Colonic mucosa (tissue), 4 donors: ENCODE results near the gene STK33. TPM values are rescaled to one million over a fixed set of nuclear protein-coding genes. Genes with fewer than 3 reads are reported as not detected.

Experiments used
- DNase-seq: peaks from one replicate; pipeline ENCODE4 v3.0.0-alpha.2; 2020
- H3K27ac ChIP-seq: fragments of 200-600 bp; one replicate; pipeline ENCODE4 v1.8.0; 2021
- H3K27me3 ChIP-seq: fragments of 200-600 bp; one replicate; pipeline ENCODE4 v1.8.0; 2021
- H3K36me3 ChIP-seq: fragments of 200-600 bp; one replicate; pipeline ENCODE4 v1.8.0; 2021
- H3K4me1 ChIP-seq: fragments of 200-600 bp; one replicate; pipeline ENCODE4 v1.8.0; 2021; ENCODE audit warnings: mild to moderate bottlenecking
- H3K4me3 ChIP-seq: fragments of 200-600 bp; one replicate; pipeline ENCODE4 v1.8.0; 2021
- H3K9ac ChIP-seq, 2 donors: one replicate each; pipeline ENCODE4 v1.7.0; 2013; ENCODE audit warnings: control low read depth in 2 of 2, low read depth in 2 of 2, low read length in 2 of 2
- H3K9me3 ChIP-seq: fragments of 200-600 bp; one replicate; pipeline ENCODE4 v1.8.0; 2021
- intact Hi-C: fragments of 100-400 bp; cut with DNase I; formaldehyde crosslinking; loops from one replicate; pipeline ENCODE4 v1.14.1; 2022
- total RNA-seq, 2 donors: library from RNA; stranded (reverse); fragmentation: NEBNext Ultra II Directional in 1 of 2; extraction: Animal tissue kit (Norgen Biotek cat#: 25700) in 1 of 2; gene quantifications; one replicate each; pipeline ENCODE4 v1.2.1, GENCODE V29; 2021
- TF ChIP-seq, protein P1 (sequence below): fragments of 200-600 bp; IDR thresholded peaks from one replicate; pipeline ENCODE4 v1.8.0; 2022; ENCODE audit warnings: antibody characterized with exemption, mild to moderate bottlenecking
- donor health status: healthy.
- donor health status: DM: no; HTN: no; CAD: no.
- donor health status: DM: no; HTN: no; CAD: no.

STK33 gene
- total RNA-seq, 2 donors from 2014 or later, result 3.7 to 4.1 TPM

DNA sequence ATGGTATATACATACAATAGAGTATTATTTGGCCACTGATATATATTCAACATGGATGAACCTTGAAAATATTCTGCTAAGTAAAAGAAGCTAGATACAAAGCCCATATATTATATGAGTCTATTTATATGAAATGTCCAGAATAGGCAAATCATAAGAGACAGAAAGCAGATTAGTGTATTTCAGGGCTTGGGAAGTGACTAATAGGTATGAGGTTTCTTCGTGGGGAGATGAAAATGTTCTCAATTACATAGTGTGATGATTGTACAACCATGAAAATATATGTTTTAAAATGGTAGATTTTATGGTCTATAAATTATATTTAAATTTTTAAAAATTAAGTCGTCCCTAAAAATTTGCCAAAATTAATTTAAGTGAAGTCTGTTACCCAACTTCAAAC is 92.2 kb downstream of the STK33 start:
- no peaks in the 10 kb centered on the region for H3K27me3 ChIP-seq
- no peak overlapping the region for H3K4me3 ChIP-seq
- intact Hi-C loops, result no loop called here
- TF ChIP-seq, protein P1, sequence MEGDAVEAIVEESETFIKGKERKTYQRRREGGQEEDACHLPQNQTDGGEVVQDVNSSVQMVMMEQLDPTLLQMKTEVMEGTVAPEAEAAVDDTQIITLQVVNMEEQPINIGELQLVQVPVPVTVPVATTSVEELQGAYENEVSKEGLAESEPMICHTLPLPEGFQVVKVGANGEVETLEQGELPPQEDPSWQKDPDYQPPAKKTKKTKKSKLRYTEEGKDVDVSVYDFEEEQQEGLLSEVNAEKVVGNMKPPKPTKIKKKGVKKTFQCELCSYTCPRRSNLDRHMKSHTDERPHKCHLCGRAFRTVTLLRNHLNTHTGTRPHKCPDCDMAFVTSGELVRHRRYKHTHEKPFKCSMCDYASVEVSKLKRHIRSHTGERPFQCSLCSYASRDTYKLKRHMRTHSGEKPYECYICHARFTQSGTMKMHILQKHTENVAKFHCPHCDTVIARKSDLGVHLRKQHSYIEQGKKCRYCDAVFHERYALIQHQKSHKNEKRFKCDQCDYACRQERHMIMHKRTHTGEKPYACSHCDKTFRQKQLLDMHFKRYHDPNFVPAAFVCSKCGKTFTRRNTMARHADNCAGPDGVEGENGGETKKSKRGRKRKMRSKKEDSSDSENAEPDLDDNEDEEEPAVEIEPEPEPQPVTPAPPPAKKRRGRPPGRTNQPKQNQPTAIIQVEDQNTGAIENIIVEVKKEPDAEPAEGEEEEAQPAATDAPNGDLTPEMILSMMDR, result no peak
- DNase-seq, result no peak
- no peaks in the 10 kb centered on the region for H3K9me3 ChIP-seq
- H3K27ac ChIP-seq, result no peak overlapping the region
- H3K9ac ChIP-seq, result no peak overlapping the region
- no peaks in the 10 kb centered on the region for H3K36me3 ChIP-seq
- H3K4me1 ChIP-seq, result peaks cover 6% of the 10 kb centered on the region

DNA sequence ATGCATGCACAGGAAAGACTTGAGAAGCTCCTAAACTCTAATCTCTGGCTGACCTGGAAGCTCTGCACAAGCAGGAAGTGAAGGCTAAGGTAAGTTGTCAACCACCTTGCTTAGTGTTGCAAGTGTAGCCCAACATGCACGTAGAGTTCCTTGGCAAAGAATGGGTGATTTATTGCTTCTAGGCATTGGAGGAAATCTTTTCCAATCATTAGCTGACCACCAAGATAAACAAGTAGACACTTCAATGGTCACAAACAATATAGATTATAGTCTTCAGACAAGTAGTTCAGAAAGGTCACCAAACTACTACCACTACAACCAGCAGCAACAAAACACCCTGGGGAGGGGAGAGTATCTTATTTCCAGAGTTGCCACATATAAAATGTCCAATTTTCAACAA is 105.6 kb downstream of the STK33 start:
- H3K9me3 ChIP-seq, result no peaks in the 10 kb centered on the region
- DNase-seq, result no peak
- H3K4me3 ChIP-seq, result no peak overlapping the region
- H3K9ac ChIP-seq, result no peak overlapping the region
- H3K36me3 ChIP-seq, result no peaks in the 10 kb centered on the region
- no peaks in the 10 kb centered on the region for H3K4me1 ChIP-seq
- TF ChIP-seq, protein P1, result no peak
- H3K27ac ChIP-seq, result no peak overlapping the region
- intact Hi-C loops, result no loop called here
- no peaks in the 10 kb centered on the region for H3K27me3 ChIP-seq

DNA sequence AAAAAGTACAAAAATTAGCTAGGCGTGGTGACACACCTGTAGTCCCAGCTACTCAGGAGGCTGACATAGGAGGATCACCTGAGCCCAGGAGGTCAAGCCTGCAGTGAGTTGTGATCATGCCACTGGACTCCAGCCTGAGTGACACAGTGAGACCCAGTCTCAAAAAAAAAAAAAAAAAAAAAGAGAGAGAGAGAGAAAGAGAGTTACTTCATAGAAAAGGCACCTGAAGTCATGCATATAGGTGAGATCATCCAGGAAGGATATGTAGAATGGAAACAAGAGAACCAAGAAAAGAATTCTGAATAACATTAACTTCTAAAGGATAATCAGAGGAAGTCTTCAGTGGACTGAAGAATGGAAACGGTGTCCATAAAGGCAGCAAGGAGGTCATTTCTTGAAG is 106.8 kb downstream of the STK33 start:
- TF ChIP-seq, protein P1, result no peak
- H3K9me3 ChIP-seq, result no peaks in the 10 kb centered on the region
- intact Hi-C loops, result no loop called here
- no peaks in the 10 kb centered on the region for H3K36me3 ChIP-seq
- H3K27ac ChIP-seq, result no peak overlapping the region
- H3K4me3 ChIP-seq, result no peak overlapping the region
- H3K9ac ChIP-seq, result no peak overlapping the region
- H3K27me3 ChIP-seq, result no peaks in the 10 kb centered on the region
- DNase-seq, result no peak
- H3K4me1 ChIP-seq, result no peaks in the 10 kb centered on the region

DNA sequence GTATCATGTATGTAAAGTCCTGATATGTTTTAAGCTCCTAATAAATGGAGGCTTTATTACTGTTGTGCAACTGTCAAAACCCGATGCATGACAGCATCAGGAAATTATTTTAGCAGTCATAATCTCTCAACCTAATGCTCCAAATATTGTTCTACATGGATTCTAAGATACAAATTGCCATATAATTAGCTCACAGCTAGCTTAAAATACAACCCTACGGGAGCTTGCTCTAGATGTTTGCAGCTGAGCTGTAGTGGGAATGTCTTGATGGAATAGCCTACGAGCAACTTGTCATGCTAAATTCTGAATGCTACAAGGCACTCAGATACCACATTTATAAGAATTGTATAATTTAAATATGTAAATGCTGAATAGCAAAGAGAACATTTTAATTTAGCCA is 109.8 kb downstream of the STK33 start:
- H3K4me1 ChIP-seq, result no peaks in the 10 kb centered on the region
- H3K4me3 ChIP-seq, result no peak overlapping the region
- H3K36me3 ChIP-seq, result no peaks in the 10 kb centered on the region
- TF ChIP-seq, protein P1, result no peak
- DNase-seq, result no peak
- no peaks in the 10 kb centered on the region for H3K9me3 ChIP-seq
- intact Hi-C loops, result no loop called here
- no peaks in the 10 kb centered on the region for H3K27me3 ChIP-seq
- H3K9ac ChIP-seq, result no peak overlapping the region
- no peak overlapping the region for H3K27ac ChIP-seq

DNA sequence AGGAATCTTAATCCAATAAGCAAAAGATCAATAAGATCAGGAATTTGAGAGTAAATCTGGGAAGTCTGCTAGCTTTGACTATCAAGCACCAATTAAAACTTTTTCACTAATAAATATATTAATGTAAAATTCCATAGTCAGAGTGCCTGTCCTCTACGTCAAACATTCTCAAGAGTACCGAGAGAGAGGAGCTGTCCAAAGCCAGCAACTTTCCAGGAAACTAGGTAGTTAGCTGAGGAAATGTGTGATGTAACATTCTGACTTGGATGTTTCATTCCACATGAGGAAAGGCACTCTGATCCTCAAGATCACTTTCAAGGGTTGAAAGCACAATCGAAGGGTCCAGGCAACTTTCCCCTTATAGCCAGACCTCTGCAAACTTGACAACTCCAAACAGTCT is 113.2 kb downstream of the STK33 start:
- no peaks in the 10 kb centered on the region for H3K27me3 ChIP-seq
- DNase-seq, result no peak
- H3K4me1 ChIP-seq, result no peaks in the 10 kb centered on the region
- H3K9me3 ChIP-seq, result no peaks in the 10 kb centered on the region
- TF ChIP-seq, protein P1, result no peak
- no peak overlapping the region for H3K27ac ChIP-seq
- intact Hi-C loops, result no loop called here
- H3K4me3 ChIP-seq, result no peak overlapping the region
- H3K9ac ChIP-seq, result no peak overlapping the region
- no peaks in the 10 kb centered on the region for H3K36me3 ChIP-seq

DNA sequence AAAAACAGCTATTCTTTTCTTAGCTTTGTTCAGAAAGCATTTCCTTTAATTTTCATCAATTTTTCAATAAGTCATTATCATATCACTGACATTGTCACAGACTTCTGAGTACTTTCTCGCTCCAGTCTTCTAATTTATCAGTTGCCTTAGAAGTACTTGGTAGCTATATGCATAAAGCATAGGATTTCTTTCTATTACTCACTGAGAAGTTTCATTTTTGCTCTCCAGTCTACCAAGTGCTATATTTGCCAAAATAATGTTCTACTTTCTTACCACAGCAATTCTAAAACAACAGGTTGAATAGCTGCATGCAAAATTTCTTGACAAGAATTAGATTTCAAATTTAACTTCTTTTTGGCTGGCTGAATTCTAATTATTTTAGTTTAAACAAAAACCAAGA is 116.3 kb downstream of the STK33 start:
- TF ChIP-seq, protein P1, result no peak
- no peaks in the 10 kb centered on the region for H3K27me3 ChIP-seq
- no peaks in the 10 kb centered on the region for H3K4me1 ChIP-seq
- H3K27ac ChIP-seq, result no peak overlapping the region
- DNase-seq, result no peak
- H3K9me3 ChIP-seq, result no peaks in the 10 kb centered on the region
- H3K9ac ChIP-seq, result no peak overlapping the region
- H3K36me3 ChIP-seq, result no peaks in the 10 kb centered on the region
- no peak overlapping the region for H3K4me3 ChIP-seq
- intact Hi-C loops, result no loop called here
